K562 (cell line): ENCODE data around the gene RHEBL1. TPM values are rescaled to one million over a fixed set of nuclear protein-coding genes. Genes with fewer than 3 reads are reported as not detected.

Source experiments
- CBX2 ChIP-seq: fragments of 200-600 bp; sonication (generic); IDR thresholded peaks from one replicate; pipeline ENCODE4 v1.6.1; 2012; ENCODE audit warnings: mild to moderate bottlenecking, low read length, inconsistent platforms; ENCODE audit not compliant: insufficient read depth, poor library complexity, severe bottlenecking
- L3MBTL2 ChIP-seq: fragments of 450-650 bp; IDR thresholded peaks from 2 replicates; pipeline ENCODE4 v1.6.1; 2016; ENCODE audit warnings: mild to moderate bottlenecking, moderate library complexity
- NR4A1 ChIP-seq, 2 experiments: fragments of 250-450 bp in 1 of 2; fragments of 450-650 bp in 1 of 2; sonication (Bioruptor Pico) in 1 of 2; IDR thresholded peaks; 2 replicates each; pipeline versions ENCODE4 v1.4.0 to v1.6.1; 2016 to 2020; ENCODE audit warnings: mild to moderate bottlenecking in 2 of 2, missing compliant biosample characterization in 1 of 2, missing genetic modification characterization in 1 of 2, moderate library complexity in 1 of 2
- POLR2AphosphoS5 ChIP-seq: IDR thresholded peaks from 2 replicates; pipeline ENCODE4 v1.6.1; 2011; ENCODE audit warnings: mild to moderate bottlenecking, low read depth, low read length, moderate library complexity; ENCODE audit not compliant: control insufficient read depth, insufficient read depth
- TEAD1 ChIP-seq, 2 experiments: fragments of 450-650 bp in 1 of 2; sonication (generic) in 1 of 2; formaldehyde crosslinking; IDR thresholded peaks; 2 replicates each; pipeline versions ENCODE4 v1.4.0 to v1.8.0; 2020 to 2022; ENCODE audit warnings: mild to moderate bottlenecking in 2 of 2, missing genetic modification reagents in 1 of 2
- TFAM ChIP-seq: fragments of 250-450 bp; sonication (Bioruptor Pico); conservative IDR thresholded peaks from 2 replicates; pipeline ENCODE4 v1.5.0; 2021; ENCODE audit warnings: mild to moderate bottlenecking, moderate library complexity
- TSC22D4 ChIP-seq: fragments of 450-650 bp; IDR thresholded peaks from 2 replicates; pipeline ENCODE4 v1.6.1; 2016; ENCODE audit warnings: missing genetic modification characterization, missing biosample characterization, control low read depth
- ZFPM2 ChIP-seq: fragments of 250-450 bp; sonication (Bioruptor Pico); IDR thresholded peaks from 2 replicates; pipeline ENCODE4 v1.5.1; 2022; ENCODE audit warnings: mild to moderate bottlenecking
- ZNF324 ChIP-seq: fragments of 250-450 bp; sonication (Bioruptor Pico); IDR thresholded peaks from 2 replicates; pipeline ENCODE4 v1.4.0; 2020; ENCODE audit warnings: mild to moderate bottlenecking
- ZSCAN32 ChIP-seq: fragments of 450-650 bp; formaldehyde crosslinking; IDR thresholded peaks from 2 replicates; pipeline ENCODE4 v1.4.0; 2020; ENCODE audit warnings: mild to moderate bottlenecking, moderate library complexity
- polyA plus RNA-seq, 8 experiments: library from polyadenylated mRNA; depleted of rRNA in 4 of 8; stranded (reverse) in 5 of 8; unstranded in 3 of 8; fragments of >200 nt; fragmentation: Nextera tagmentation in 2 of 8; fragmentation: Illumina TruSeq in 1 of 8; extraction: Ambion mirVana in 2 of 8; extraction: Trizol in 1 of 8; gene quantifications; 2 replicates each; pipeline versions ENCODE4 v1.2.1 to v1.2.3, GENCODE V29; 2011 to 2014; ENCODE audit warnings: inconsistent platforms in 1 of 8, missing spikeins in 1 of 8
- total RNA-seq, 7 experiments: library from RNA; depleted of rRNA in 6 of 7; stranded (reverse); fragments of >200 nt in 6 of 7; fragmentation: Illumina TruSeq in 2 of 7; extraction: Trizol in 2 of 7; gene quantifications; 2 replicates each; pipeline versions ENCODE4 v1.2.1 to v1.2.3, GENCODE V29; 2011 to 2021; ENCODE audit warnings: low replicate concordance in 1 of 7
- TF ChIP-seq, protein P1 (sequence below): fragments of 450-650 bp; formaldehyde crosslinking; IDR thresholded peaks from 2 replicates; pipeline ENCODE4 v1.4.0; 2020; ENCODE audit warnings: mild to moderate bottlenecking
- TF ChIP-seq, protein P2 (sequence below): fragments of 450-650 bp; IDR thresholded peaks from 2 replicates; pipeline ENCODE4 v1.6.1; 2016; ENCODE audit warnings: mild to moderate bottlenecking, moderate library complexity
- TF ChIP-seq, protein P3 (sequence below), 2 experiments: fragments of 450-650 bp; IDR thresholded peaks; 2 replicates each; pipeline ENCODE4 v1.6.1; 2016

Gene RHEBL1
- total and polyA plus RNA-seq, 9 of the 15 experiments (the other 6 are each of a cell fraction or from before 2014, with no cell fraction given) = 4.3 to 36.1 (median 8.2) TPM

DNA sequence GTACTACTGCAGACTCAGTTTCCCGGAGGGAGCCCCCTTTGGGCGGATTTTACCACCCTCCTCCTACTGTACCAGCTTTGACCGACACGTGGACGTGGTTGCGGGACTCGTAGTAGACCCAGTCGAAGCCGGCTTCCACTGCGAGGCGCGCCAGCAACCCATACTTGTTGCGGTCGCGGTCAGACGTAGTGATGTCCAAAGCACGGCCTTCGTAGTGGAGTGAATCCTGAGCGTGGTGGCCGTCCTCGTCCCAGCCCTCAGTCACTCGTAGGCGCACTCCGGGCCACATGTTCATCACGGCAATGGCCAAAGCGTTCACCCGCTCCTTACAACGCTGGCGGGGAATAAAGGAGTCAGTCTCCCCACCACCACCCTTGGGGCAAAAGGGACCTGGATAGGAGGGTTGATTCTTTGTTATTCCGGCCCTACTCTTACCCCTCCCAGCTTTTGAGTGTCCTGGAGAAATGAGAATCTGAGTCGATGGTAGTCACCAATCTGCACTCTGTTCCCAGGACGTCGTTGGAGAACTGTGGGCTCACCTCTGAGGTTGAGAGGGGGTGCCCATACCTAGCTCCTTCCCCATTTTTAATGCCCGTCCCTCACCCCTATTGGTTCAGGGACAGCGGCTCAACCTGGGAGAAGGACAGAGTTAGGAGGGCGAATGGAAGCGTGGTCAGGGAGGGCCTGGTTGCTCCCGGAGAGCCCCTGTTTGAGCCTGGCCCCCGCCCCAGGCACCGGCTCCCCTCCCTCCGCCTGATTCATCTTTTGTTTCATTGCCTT is 21.5 kb upstream of the RHEBL1 start (continued):
- TF ChIP-seq, protein P1, sequence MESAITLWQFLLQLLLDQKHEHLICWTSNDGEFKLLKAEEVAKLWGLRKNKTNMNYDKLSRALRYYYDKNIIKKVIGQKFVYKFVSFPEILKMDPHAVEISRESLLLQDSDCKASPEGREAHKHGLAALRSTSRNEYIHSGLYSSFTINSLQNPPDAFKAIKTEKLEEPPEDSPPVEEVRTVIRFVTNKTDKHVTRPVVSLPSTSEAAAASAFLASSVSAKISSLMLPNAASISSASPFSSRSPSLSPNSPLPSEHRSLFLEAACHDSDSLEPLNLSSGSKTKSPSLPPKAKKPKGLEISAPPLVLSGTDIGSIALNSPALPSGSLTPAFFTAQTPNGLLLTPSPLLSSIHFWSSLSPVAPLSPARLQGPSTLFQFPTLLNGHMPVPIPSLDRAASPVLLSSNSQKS (CRISPR knock-in tag) = no peak
- TF ChIP-seq, protein P2, sequence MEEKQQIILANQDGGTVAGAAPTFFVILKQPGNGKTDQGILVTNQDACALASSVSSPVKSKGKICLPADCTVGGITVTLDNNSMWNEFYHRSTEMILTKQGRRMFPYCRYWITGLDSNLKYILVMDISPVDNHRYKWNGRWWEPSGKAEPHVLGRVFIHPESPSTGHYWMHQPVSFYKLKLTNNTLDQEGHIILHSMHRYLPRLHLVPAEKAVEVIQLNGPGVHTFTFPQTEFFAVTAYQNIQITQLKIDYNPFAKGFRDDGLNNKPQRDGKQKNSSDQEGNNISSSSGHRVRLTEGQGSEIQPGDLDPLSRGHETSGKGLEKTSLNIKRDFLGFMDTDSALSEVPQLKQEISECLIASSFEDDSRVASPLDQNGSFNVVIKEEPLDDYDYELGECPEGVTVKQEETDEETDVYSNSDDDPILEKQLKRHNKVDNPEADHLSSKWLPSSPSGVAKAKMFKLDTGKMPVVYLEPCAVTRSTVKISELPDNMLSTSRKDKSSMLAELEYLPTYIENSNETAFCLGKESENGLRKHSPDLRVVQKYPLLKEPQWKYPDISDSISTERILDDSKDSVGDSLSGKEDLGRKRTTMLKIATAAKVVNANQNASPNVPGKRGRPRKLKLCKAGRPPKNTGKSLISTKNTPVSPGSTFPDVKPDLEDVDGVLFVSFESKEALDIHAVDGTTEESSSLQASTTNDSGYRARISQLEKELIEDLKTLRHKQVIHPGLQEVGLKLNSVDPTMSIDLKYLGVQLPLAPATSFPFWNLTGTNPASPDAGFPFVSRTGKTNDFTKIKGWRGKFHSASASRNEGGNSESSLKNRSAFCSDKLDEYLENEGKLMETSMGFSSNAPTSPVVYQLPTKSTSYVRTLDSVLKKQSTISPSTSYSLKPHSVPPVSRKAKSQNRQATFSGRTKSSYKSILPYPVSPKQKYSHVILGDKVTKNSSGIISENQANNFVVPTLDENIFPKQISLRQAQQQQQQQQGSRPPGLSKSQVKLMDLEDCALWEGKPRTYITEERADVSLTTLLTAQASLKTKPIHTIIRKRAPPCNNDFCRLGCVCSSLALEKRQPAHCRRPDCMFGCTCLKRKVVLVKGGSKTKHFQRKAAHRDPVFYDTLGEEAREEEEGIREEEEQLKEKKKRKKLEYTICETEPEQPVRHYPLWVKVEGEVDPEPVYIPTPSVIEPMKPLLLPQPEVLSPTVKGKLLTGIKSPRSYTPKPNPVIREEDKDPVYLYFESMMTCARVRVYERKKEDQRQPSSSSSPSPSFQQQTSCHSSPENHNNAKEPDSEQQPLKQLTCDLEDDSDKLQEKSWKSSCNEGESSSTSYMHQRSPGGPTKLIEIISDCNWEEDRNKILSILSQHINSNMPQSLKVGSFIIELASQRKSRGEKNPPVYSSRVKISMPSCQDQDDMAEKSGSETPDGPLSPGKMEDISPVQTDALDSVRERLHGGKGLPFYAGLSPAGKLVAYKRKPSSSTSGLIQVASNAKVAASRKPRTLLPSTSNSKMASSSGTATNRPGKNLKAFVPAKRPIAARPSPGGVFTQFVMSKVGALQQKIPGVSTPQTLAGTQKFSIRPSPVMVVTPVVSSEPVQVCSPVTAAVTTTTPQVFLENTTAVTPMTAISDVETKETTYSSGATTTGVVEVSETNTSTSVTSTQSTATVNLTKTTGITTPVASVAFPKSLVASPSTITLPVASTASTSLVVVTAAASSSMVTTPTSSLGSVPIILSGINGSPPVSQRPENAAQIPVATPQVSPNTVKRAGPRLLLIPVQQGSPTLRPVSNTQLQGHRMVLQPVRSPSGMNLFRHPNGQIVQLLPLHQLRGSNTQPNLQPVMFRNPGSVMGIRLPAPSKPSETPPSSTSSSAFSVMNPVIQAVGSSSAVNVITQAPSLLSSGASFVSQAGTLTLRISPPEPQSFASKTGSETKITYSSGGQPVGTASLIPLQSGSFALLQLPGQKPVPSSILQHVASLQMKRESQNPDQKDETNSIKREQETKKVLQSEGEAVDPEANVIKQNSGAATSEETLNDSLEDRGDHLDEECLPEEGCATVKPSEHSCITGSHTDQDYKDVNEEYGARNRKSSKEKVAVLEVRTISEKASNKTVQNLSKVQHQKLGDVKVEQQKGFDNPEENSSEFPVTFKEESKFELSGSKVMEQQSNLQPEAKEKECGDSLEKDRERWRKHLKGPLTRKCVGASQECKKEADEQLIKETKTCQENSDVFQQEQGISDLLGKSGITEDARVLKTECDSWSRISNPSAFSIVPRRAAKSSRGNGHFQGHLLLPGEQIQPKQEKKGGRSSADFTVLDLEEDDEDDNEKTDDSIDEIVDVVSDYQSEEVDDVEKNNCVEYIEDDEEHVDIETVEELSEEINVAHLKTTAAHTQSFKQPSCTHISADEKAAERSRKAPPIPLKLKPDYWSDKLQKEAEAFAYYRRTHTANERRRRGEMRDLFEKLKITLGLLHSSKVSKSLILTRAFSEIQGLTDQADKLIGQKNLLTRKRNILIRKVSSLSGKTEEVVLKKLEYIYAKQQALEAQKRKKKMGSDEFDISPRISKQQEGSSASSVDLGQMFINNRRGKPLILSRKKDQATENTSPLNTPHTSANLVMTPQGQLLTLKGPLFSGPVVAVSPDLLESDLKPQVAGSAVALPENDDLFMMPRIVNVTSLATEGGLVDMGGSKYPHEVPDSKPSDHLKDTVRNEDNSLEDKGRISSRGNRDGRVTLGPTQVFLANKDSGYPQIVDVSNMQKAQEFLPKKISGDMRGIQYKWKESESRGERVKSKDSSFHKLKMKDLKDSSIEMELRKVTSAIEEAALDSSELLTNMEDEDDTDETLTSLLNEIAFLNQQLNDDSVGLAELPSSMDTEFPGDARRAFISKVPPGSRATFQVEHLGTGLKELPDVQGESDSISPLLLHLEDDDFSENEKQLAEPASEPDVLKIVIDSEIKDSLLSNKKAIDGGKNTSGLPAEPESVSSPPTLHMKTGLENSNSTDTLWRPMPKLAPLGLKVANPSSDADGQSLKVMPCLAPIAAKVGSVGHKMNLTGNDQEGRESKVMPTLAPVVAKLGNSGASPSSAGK = peak; percentile 73
- TF ChIP-seq TFAM (CRISPR knock-in tag) (no peak), ZSCAN32 (no peak), TEAD1 (CRISPR knock-in tag; IDR thresholded peaks at IDR 0.05) (no peak), POLR2AphosphoS5 (no peak), CBX2 (no peak), TSC22D4 (no peak), ZNF324 (CRISPR knock-in tag) (no peak), ZFPM2 (CRISPR knock-in tag) (no peak), NR4A1 (CRISPR knock-in tag; IDR thresholded peaks at IDR 0.05) (no peak), NR4A1 (tag; IDR thresholded peaks at IDR 0.05) (0 out of 2 replicates have a peak, but pooled peaks have one; percentile 20), L3MBTL2 (peak; percentile 13; the same call in 1 of the 2 replicates)
- TF ChIP-seq, protein P3, sequence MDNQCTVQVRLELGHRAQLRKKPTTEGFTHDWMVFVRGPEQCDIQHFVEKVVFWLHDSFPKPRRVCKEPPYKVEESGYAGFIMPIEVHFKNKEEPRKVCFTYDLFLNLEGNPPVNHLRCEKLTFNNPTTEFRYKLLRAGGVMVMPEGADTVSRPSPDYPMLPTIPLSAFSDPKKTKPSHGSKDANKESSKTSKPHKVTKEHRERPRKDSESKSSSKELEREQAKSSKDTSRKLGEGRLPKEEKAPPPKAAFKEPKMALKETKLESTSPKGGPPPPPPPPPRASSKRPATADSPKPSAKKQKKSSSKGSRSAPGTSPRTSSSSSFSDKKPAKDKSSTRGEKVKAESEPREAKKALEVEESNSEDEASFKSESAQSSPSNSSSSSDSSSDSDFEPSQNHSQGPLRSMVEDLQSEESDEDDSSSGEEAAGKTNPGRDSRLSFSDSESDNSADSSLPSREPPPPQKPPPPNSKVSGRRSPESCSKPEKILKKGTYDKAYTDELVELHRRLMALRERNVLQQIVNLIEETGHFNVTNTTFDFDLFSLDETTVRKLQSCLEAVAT (IDR thresholded peaks at IDR 0.05) = peak in 1 of 2 experiments; percentile 64; a peak in 1 of 4 replicates
